Measurements from ENCODE around the gene CREB3L1. TPM values are rescaled to one million over a fixed set of nuclear protein-coding genes. Genes with fewer than 3 reads are reported as not detected.

Gene CREB3L1
- total RNA-seq, 1 donor from 2014 or later = 40.5 TPM

DNA sequence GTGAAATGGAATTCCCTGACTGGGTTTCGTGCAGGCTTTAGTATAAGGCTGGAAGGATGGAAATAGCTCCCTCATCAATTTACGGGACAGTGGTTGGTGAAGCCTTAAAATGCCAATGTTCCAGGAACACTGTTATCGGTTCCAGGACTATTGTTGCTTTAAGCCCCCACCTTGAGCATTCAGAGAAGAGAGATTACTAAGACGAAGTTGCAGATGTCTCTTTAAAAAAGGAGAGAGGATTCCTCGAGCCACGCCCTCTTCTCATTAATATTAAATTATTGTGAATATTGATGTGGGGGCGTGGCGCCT lies 195 bp upstream of the CREB3L1 start:
- no peaks in the 10 kb centered on the region for H3K9me3 ChIP-seq
- no peak for DNase-seq
- peak overlapping the region; percentile 63 for H3K4me3 ChIP-seq
- intact Hi-C loops (cut with DNase I) = no loop called here
- peaks cover 82% of the 10 kb centered on the region for H3K4me1 ChIP-seq
- H3K27ac ChIP-seq = peak overlapping the region; percentile 81
- H3K36me3 ChIP-seq = no peaks in the 10 kb centered on the region
- peaks cover 34% of the 10 kb centered on the region for H3K27me3 ChIP-seq (ENCODE audit: low read depth)
- TF ChIP-seq, protein P1, sequence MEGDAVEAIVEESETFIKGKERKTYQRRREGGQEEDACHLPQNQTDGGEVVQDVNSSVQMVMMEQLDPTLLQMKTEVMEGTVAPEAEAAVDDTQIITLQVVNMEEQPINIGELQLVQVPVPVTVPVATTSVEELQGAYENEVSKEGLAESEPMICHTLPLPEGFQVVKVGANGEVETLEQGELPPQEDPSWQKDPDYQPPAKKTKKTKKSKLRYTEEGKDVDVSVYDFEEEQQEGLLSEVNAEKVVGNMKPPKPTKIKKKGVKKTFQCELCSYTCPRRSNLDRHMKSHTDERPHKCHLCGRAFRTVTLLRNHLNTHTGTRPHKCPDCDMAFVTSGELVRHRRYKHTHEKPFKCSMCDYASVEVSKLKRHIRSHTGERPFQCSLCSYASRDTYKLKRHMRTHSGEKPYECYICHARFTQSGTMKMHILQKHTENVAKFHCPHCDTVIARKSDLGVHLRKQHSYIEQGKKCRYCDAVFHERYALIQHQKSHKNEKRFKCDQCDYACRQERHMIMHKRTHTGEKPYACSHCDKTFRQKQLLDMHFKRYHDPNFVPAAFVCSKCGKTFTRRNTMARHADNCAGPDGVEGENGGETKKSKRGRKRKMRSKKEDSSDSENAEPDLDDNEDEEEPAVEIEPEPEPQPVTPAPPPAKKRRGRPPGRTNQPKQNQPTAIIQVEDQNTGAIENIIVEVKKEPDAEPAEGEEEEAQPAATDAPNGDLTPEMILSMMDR (IDR thresholded peaks at IDR 0.05) = no peak
- peak in 1 of 2 donors; percentile 49 for ATAC-seq

DNA sequence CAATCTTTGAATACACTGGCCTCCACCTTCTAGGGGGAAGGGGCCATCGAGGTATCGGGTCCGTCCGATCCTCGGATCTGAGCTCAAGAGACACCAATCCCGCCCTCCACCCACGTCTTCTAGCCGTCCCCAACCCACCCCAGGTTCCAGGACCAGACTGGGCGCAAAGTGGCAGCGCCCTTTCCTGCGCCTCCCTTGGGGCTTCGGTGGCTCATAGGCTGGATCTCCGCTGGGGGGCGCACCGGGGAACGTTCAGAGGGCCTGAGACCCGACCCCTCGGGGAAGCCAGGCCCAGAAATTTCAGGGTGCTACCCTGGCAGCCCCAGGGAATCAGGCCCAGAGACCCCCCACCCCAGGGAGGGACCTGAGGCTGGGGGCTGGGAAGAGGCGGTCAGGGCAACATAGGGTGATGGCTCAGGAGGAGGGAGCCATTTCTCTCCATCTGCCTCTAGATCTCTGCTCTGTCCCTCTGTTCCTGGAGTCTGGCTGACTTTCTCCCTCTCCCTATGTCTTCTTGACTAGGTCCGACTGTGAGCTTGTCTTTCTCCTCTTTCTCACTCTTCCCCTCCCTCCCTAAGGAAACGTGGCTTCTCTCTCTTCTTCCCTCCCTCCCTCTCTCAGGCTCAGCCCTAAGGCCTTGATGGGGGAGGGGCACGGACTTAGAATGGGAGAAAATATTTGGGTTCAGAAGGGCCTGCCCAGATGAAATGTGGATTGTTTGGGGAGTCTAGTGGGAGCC lies 1.1 kb downstream of the CREB3L1 start:
- intact Hi-C loops (cut with DNase I) = no loop called here
- Histone ChIP-seq H3K4me1 (peaks cover 69% of the 10 kb centered on the region), H3K36me3 (no peaks in the 10 kb centered on the region), H3K27ac (peak overlapping the region; percentile 67), H3K4me3 (peak overlapping the region; percentile 63), H3K27me3 (ENCODE audit: low read depth) (peaks cover 34% of the 10 kb centered on the region), H3K9me3 (no peaks in the 10 kb centered on the region)
- DNase-seq = peak; percentile 69
- TF ChIP-seq, protein P1 (IDR thresholded peaks at IDR 0.05) = peak; percentile 46
- ATAC-seq = peak; percentile 54 to 61

- Histone ChIP-seq H3K36me3 (no peaks in the 10 kb centered on the region), H3K27me3 (ENCODE audit: low read depth) (peaks cover 34% of the 10 kb centered on the region), H3K4me1 (peaks cover 63% of the 10 kb centered on the region), H3K9me3 (no peaks in the 10 kb centered on the region), H3K27ac (no peak overlapping the region), H3K4me3 (peak overlapping the region; percentile 63)
- ATAC-seq (no peak), DNase-seq (no peak)
- intact Hi-C loops (cut with DNase I) = no loop called here
- TF ChIP-seq, protein P1 (IDR thresholded peaks at IDR 0.05) = no peak
Observed at GRCh38 chr11:46279126-46280099, 2.0 kb downstream of the CREB3L1 start.

DNA sequence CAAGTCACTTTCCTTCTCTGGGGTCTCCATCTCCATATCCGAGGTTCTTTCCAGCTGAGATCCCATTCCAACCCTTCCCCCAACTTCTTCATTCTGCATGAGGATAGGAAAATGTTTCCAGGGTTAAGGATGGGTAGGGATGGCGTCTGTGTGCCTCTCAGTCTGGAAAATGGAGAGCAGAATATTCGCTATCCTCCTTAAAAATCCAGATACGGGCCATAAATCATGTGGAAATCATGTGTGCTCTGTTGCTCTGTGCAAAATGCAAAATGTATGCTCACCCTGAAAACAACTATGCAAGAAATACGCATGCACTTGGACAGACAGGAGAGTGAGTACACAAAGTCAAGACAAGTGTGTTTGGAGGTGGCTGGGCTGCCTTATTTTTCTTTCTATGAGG lies 3.2 kb downstream of the CREB3L1 start:
- DNase-seq (no peak), ATAC-seq (no peak)
- peaks cover 34% of the 10 kb centered on the region for H3K27me3 ChIP-seq (ENCODE audit: low read depth)
- H3K27ac ChIP-seq = no peak overlapping the region
- H3K4me1 ChIP-seq = peaks cover 57% of the 10 kb centered on the region
- H3K4me3 ChIP-seq = no peak overlapping the region
- H3K36me3 ChIP-seq = no peaks in the 10 kb centered on the region
- TF ChIP-seq, protein P1 (IDR thresholded peaks at IDR 0.05) = no peak
- intact Hi-C loops (cut with DNase I) = no loop called here
- no peaks in the 10 kb centered on the region for H3K9me3 ChIP-seq

DNA sequence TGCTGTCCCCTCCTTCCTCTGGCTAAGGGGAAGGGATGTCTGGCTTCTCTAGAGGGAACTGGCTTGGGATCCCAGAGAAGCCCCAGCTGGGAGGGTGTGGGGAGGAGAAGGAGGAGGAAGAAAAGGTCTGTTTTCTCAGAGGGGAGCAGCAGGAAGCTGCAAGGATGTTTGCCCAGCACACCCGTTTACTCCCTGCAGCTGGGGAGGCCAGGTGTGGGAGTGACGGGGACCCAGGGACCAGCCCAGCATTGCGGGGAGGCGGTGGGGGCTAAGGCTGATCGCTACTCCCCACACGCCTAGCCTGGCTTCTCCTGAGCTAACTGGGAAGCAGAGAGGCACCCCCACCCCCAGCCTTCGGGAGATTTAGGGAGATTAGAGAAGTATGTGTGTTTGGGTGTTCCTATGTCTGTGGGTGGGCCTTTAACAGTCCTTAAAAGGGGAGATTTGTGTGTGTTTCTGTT lies 3.9 kb downstream of the CREB3L1 start:
- Histone ChIP-seq H3K36me3 (no peaks in the 10 kb centered on the region), H3K27me3 (ENCODE audit: low read depth) (peaks cover 30% of the 10 kb centered on the region), H3K4me1 (peaks cover 59% of the 10 kb centered on the region), H3K27ac (no peak overlapping the region), H3K9me3 (no peaks in the 10 kb centered on the region), H3K4me3 (no peak overlapping the region)
- intact Hi-C loops (cut with DNase I) = no loop called here
- TF ChIP-seq, protein P1 (IDR thresholded peaks at IDR 0.05) = no peak
- ATAC-seq (no peak), DNase-seq (no peak)

All from lower lobe of right lung (tissue), 2 donors.